Aorta (tissue), 5 donors: Measurements from ENCODE around the gene ACOT12. TPM values are rescaled to one million over a fixed set of nuclear protein-coding genes. Genes with fewer than 3 reads are reported as not detected.

Experiments
- ATAC-seq: fragments of 200-7000 bp; cut with Tn5 transposase; one replicate; pipeline ENCODE4 v1.9.1; 2022; ENCODE audit warnings: moderate library complexity; ENCODE audit not compliant: low FRiP score
- DNase-seq, 2 donors: peaks; one replicate each; pipeline ENCODE4 v3.0.0-alpha.2; 2020
- H3K27ac ChIP-seq, 2 donors: one replicate each; pipeline ENCODE4 v1.5.1; 2013; ENCODE audit warnings: low read length in 2 of 2, mild to moderate bottlenecking in 2 of 2, moderate library complexity in 2 of 2, control low read depth in 1 of 2, inconsistent platforms in 1 of 2, low read depth in 1 of 2
- H3K27me3 ChIP-seq, 2 donors: one replicate each; pipeline ENCODE4 v1.6.1; 2013; ENCODE audit warnings: control low read depth in 1 of 2, low read length in 1 of 2, mild to moderate bottlenecking in 1 of 2, moderate library complexity in 1 of 2; ENCODE audit not compliant: insufficient read depth in 2 of 2, control insufficient read depth in 1 of 2
- H3K36me3 ChIP-seq, 2 donors: one replicate each; pipeline ENCODE4 v1.6.1; 2013; ENCODE audit warnings: control low read depth in 1 of 2, low read length in 1 of 2, mild to moderate bottlenecking in 1 of 2; ENCODE audit not compliant: insufficient read depth in 2 of 2, control insufficient read depth in 1 of 2
- H3K4me1 ChIP-seq, 2 donors: one replicate each; pipeline ENCODE4 v1.6.1; 2013; ENCODE audit warnings: low read length in 2 of 2, control low read depth in 1 of 2, mild to moderate bottlenecking in 1 of 2, moderate library complexity in 1 of 2; ENCODE audit not compliant: insufficient read depth in 2 of 2, control insufficient read depth in 1 of 2
- H3K4me3 ChIP-seq, 2 donors: one replicate each; pipeline ENCODE4 v1.5.1; 2013; ENCODE audit warnings: low read length in 2 of 2, control low read depth in 1 of 2, mild to moderate bottlenecking in 1 of 2
- H3K9me3 ChIP-seq: one replicate; pipeline ENCODE4 v1.6.1; 2013; ENCODE audit warnings: mild to moderate bottlenecking, low read length; ENCODE audit not compliant: control insufficient read depth
- WGBS, 2 donors: extraction: QIAGEN DNeasy Blood & Tissue Kit; methylation state at CpG; one replicate each; pipeline ENCODE4 v1.1.7; 2013; 5-methylcytosine and 5-hydroxymethylcytosine counted together
- intact Hi-C, 2 donors: fragments of 100-400 bp; cut with DNase I; formaldehyde crosslinking; loops; one replicate each; pipeline versions ENCODE4 v1.14.2 to v1.15.0; 2022
- polyA plus RNA-seq, 2 donors: library from polyadenylated mRNA; stranded (reverse); fragments of 200-250 nt; gene quantifications; one replicate each; pipeline ENCODE4 v1.2.3, GENCODE V29; 2013
- total RNA-seq, 2 donors: library from RNA; stranded (reverse); fragmentation: NEBNext Ultra II Directional; extraction: Animal tissue kit (Norgen Biotek cat#: 25700); gene quantifications; one replicate each; pipeline ENCODE4 v1.2.1, GENCODE V29; 2021
- donor health status: healthy with polysubstance abuse.
- donor health status: Bipolar disorder and iron deficiency.
- donor health status: DM: no; HTN: no; CAD: no.
- donor health status: DM: no; HTN: no; CAD: no.
- donor health status: DM: yes; HTN: yes; CAD: no.

The ACOT12 gene
- total and polyA plus RNA-seq, 4 donors, result 0.18 to 0.45 TPM; not detected in 2

DNA sequence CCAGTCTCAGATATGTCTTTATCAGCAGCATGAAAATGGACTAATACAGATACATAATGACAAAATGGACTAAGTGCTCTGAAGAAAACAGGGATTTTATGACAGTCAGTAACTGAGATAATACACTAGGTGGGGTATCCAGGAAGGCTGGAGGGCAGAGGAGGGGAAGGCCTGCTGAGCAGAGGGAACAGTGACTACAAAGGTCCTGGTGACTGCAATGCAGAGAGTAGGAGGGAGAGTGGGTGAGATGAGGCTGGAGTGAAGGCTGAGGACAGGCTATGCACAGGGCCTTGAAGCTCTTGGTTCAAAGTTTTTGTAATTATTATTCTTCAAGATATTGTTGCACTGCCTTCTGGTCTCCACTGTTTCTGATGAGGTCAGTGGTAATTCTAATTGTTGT lies 4.9 kb downstream of the ACOT12 start:
- H3K27me3 ChIP-seq, result no peaks in the 10 kb centered on the region
- ATAC-seq, result no peak
- H3K27ac ChIP-seq, result no peak overlapping the region
- DNase-seq, result no peak
- H3K36me3 ChIP-seq, result no peaks in the 10 kb centered on the region
- H3K9me3 ChIP-seq, result no peaks in the 10 kb centered on the region
- intact Hi-C loops, result no loop called here
- H3K4me1 ChIP-seq, result no peaks in the 10 kb centered on the region
- no peak overlapping the region for H3K4me3 ChIP-seq

DNA sequence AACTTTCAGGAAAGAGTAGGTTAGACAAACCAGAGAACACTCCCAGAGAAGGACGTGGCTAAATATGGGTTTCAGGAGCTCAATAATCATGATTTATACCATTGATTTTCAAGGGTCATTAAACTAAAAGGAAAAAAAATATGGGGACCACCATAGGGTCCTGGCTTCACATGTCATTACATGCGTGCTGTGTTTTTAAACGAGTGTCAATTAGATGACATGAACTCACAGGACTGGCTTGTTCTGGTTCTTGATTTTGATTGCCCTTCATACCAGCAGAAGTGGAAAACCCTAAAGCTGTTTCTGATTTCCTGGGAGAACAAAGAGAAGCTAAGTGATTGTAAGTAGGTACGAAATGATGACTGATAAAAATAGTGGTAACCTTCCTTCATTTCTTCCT lies 5.8 kb downstream of the ACOT12 start:
- H3K36me3 ChIP-seq, result no peaks in the 10 kb centered on the region
- ATAC-seq, result no peak
- no peaks in the 10 kb centered on the region for H3K27me3 ChIP-seq
- WGBS, 2 donors, result 81 to 89% methylated on average over 4 of the region's 4 CpGs
- no peak for DNase-seq
- no peaks in the 10 kb centered on the region for H3K4me1 ChIP-seq
- intact Hi-C loops, result no loop called here
- no peak overlapping the region for H3K27ac ChIP-seq
- H3K4me3 ChIP-seq, result no peak overlapping the region
- H3K9me3 ChIP-seq, result no peaks in the 10 kb centered on the region

DNA sequence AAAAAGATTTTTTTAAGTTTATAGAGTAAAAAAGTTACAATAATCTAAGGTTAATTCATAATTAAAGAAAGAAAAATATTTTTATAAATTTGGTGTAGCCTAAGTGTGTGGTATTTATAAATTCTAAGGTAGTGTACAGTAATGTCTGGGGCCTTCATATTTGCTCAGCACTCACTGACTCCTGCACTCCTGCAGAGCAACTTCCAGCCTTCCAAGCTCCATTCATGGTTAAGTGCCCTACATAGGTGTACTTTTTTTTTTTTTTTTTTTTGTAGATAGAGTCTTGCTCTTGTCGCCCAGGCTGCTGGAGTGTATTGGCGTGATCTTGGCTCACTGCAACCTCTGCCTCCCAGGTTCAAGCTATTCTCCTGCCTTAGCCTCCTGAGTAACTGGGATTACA lies 10.1 kb downstream of the ACOT12 start:
- H3K36me3 ChIP-seq, result no peaks in the 10 kb centered on the region
- intact Hi-C loops, result no loop called here
- ATAC-seq, result no peak

DNA sequence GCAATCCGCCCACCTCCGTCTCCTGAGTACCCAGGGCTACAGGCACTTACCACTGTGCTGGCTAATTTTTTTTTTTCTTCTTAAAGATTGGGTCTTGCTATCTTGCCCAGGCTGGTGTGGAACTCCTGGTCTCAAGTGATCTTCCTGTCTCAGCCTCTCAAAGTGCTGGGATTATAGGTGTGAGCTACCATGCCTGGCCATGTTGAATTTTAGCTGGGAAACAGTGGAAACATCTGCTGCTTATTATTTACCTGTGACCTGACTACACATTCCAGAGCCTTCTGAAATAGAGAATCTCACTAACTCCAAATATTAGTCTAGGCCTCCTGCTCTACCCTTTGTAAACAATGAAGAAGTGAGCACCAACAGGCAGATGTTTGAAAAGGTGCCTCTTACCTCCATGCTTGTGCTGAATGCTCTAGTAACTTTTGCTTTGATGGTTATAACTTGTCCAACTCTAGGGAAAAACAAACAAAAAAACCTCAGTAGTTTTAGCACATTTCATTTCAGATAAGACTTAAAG lies 22.5 kb downstream of the ACOT12 start:
- 96 to 97% methylated on average over 2 of the region's 2 CpGs for WGBS, 2 donors
- Histone ChIP-seq H3K27me3 (no peaks in the 10 kb centered on the region), H3K4me3 (no peak overlapping the region), H3K36me3 (no peaks in the 10 kb centered on the region), H3K9me3 (no peaks in the 10 kb centered on the region), H3K27ac (no peak overlapping the region), H3K4me1 (no peaks in the 10 kb centered on the region)
- no peak for DNase-seq
- intact Hi-C loops, result no loop called here
- no peak for ATAC-seq

More for the DNA sequence above, 10.1 kb downstream of the ACOT12 start:
- no peak for DNase-seq
- Histone ChIP-seq H3K4me3 (no peak overlapping the region), H3K4me1 (no peaks in the 10 kb centered on the region), H3K27me3 (no peaks in the 10 kb centered on the region), H3K27ac (no peak overlapping the region), H3K9me3 (no peaks in the 10 kb centered on the region)
- 83 to 93% methylated on average over 2 of the region's 2 CpGs for WGBS, 2 donors

DNA sequence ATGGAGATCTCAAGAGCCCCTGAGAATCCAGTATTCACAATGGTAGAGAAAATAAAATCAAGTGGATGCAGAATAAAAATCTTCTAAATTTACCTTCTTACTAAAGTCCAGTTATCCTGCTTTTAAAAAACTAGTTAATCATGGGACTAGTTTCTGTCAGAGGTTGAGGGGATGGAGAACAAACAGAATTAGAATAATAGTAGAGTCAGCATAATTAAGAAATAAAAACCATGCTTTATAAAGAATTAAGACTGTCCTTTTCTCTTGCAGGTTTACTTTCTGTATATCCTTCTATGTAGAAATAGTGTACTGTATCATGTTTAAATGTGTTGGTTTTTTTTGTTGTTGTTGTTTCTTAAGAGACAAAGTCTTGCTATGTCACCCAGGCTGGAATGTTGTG lies 23.0 kb downstream of the ACOT12 start:
- intact Hi-C loops, result no loop called here

DNA sequence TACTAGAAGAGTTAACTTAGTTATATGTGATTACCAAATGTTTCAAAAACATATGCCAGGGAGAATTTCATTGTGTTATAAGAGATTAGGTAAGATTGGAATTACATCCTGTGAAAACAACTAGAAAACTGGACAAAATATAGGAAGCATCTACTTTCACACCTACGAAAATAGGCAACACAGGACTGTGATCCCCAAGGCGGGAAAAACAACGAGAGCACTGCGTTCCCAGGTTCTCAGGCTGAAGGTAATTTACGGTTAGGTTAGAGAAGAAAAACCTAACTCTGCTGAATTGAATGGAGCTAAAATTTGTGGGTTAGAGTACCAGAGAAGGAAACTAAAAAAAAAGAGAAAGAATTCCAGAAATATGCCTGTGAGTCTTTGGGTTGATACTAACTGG lies 28.4 kb downstream of the ACOT12 start:
- intact Hi-C loops, result no loop called here
- Histone ChIP-seq H3K27me3 (no peaks in the 10 kb centered on the region), H3K27ac (no peak overlapping the region), H3K4me3 (no peak overlapping the region), H3K9me3 (no peaks in the 10 kb centered on the region), H3K4me1 (no peaks in the 10 kb centered on the region), H3K36me3 (no peaks in the 10 kb centered on the region)
- no peak for DNase-seq
- 66 to 74% methylated on average over 5 of the region's 5 CpGs for WGBS, 2 donors
- no peak for ATAC-seq

More for the DNA sequence above, 23.0 kb downstream of the ACOT12 start:
- Histone ChIP-seq H3K36me3 (no peaks in the 10 kb centered on the region), H3K9me3 (no peaks in the 10 kb centered on the region), H3K27me3 (no peaks in the 10 kb centered on the region), H3K4me1 (no peaks in the 10 kb centered on the region), H3K4me3 (no peak overlapping the region), H3K27ac (no peak overlapping the region)
- no peak for DNase-seq
- ATAC-seq, result no peak

DNA sequence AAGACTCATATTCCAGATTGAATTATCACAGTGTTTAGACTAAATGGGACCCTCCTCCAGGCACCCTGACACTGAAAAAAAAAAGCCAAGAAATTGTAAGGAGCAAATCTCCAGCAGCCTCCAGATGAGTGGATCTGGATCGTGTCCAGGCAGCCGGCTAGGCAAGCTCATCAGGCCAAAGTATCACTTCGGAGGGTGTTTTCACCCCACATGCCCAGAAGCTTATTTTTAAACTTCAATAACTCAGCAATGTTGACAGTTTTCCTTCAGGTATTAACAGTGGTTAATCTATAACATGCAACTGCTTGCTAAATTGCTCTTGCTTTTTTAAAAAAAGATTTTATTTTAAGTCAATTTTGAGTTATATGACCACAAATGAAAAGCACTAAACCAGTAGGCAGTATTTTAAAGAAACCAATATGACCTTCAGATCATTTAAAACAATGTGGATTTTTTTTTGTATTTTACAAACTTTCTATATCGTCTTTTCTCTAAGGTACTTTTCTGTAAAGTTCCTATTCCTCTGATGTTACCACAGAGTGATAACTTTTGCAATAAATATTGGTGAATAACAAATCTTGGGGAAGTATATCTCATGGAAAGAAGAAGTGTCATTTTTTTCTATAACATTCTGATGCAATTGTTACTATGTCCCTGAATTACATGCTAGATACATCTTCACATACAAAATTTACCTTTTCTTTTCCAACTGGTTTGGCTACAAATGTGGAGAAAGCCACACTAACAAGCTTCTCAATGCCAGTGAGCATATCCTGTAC lies 30.7 kb downstream of the ACOT12 start:
- H3K9me3 ChIP-seq, result no peaks in the 10 kb centered on the region
- no peak for DNase-seq
- intact Hi-C loops, result no loop called here
- WGBS, 2 donors, result 72 to 74% methylated on average over 4 of the region's 4 CpGs
- H3K36me3 ChIP-seq, result no peaks in the 10 kb centered on the region
- no peaks in the 10 kb centered on the region for H3K4me1 ChIP-seq
- no peak overlapping the region for H3K27ac ChIP-seq
- ATAC-seq, result no peak
- no peak overlapping the region for H3K4me3 ChIP-seq
- no peaks in the 10 kb centered on the region for H3K27me3 ChIP-seq

DNA sequence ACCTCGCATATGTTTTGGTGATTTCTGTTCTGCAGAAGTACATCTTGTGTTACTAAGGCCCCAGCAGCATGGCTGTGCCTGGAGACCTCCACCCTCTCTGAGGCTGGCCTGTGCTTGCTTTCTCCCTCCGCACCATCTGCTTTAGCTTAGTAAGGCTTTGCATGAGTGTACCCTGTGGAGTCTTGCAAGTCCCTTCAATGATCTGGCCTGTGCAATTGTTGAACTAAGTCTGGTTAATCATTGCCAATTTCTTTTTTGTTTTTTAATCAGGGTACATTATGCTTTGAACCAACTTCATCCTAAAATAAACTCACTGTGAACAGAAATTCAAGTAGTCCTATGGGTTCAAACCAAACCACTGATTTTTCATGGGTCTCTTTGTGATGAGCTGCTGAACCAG lies 32.3 kb downstream of the ACOT12 start:
- ATAC-seq, result no peak
- no peak for DNase-seq
- Histone ChIP-seq H3K9me3 (no peaks in the 10 kb centered on the region), H3K27ac (no peak overlapping the region), H3K36me3 (no peaks in the 10 kb centered on the region), H3K27me3 (no peaks in the 10 kb centered on the region), H3K4me1 (no peaks in the 10 kb centered on the region), H3K4me3 (no peak overlapping the region)
- intact Hi-C loops, result no loop called here
- WGBS, 2 donors, result 93 to 95% methylated on average over 2 of the region's 2 CpGs

DNA sequence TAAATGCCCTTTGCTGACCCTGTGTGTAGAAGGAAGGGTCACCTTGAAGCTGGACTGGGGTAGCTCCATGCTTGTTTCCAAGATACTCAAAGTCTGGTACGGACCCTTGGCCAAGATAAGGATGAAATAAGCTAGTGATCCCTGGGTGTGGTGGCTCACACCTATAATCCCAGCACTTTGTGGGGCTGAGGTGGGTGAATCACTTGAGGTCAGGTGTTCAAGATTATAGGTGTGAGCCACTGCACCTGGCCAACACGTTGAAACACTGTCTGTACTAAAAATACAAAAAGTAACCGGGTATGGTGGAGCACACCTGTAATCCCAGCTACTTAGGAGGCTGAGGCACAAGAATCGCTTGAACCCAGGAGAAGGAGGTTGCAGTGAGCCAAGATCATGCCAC lies 33.3 kb downstream of the ACOT12 start:
- no peak for ATAC-seq
- H3K4me3 ChIP-seq, result no peak overlapping the region
- no peaks in the 10 kb centered on the region for H3K27me3 ChIP-seq
- intact Hi-C loops, result no loop called here
- 85 to 87% methylated on average over 4 of the region's 4 CpGs for WGBS, 2 donors
- no peak for DNase-seq
- no peaks in the 10 kb centered on the region for H3K36me3 ChIP-seq
- no peaks in the 10 kb centered on the region for H3K9me3 ChIP-seq
- no peaks in the 10 kb centered on the region for H3K4me1 ChIP-seq
- no peak overlapping the region for H3K27ac ChIP-seq
